ENCODE results near the gene LMO7.

DNA sequence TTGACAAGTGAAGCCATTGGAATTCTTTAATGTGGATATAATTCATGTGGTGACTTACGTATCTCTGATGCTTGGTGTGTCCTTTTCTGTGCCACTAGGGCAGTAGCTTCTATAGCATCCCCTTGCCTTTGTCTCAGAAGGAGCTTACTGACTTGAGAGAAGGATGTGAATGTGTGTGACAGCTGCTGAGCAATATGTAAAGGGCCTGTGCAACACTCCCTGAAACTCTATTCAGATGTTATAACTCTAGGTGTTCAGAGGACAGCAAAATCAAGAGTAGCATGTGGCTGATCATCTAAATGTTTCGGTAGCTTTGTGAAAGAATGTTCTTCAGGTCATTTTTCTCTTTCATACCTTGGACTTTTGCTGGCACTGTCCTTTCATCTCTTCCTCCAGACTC lies 189.5 kb downstream of the LMO7 start:
- TF ChIP-seq, protein P1, sequence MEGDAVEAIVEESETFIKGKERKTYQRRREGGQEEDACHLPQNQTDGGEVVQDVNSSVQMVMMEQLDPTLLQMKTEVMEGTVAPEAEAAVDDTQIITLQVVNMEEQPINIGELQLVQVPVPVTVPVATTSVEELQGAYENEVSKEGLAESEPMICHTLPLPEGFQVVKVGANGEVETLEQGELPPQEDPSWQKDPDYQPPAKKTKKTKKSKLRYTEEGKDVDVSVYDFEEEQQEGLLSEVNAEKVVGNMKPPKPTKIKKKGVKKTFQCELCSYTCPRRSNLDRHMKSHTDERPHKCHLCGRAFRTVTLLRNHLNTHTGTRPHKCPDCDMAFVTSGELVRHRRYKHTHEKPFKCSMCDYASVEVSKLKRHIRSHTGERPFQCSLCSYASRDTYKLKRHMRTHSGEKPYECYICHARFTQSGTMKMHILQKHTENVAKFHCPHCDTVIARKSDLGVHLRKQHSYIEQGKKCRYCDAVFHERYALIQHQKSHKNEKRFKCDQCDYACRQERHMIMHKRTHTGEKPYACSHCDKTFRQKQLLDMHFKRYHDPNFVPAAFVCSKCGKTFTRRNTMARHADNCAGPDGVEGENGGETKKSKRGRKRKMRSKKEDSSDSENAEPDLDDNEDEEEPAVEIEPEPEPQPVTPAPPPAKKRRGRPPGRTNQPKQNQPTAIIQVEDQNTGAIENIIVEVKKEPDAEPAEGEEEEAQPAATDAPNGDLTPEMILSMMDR (IDR thresholded peaks at IDR 0.05): no peak
- TF ChIP-seq EP300 (IDR thresholded peaks at IDR 0.05) (no peak), POLR2A (IDR thresholded peaks at IDR 0.05) (no peak), POLR2AphosphoS5 (IDR thresholded peaks at IDR 0.05) (no peak)
